Natural killer cell treated with Interleukin-12 subunit alpha and Interleukin-12 subunit beta and Interleukin-15 and Interleukin-18, amount 100 ng/mL, for 72 hours (primary cell): ENCODE data around the gene BPGM. TPM values are rescaled to one million over a fixed set of nuclear protein-coding genes. Genes with fewer than 3 reads are reported as not detected.
A peak's percentile ranks its signal among the peaks of the same experiment; 100 is the strongest.

ENCODE experiments used
- ATAC-seq, 2 donors: fragments of 150-1000 bp; cut with Tn5 transposase in 1 of 2; sonication (Bioruptor Pico), chemical (Tn5 transposase) in 1 of 2; 2 replicates each; pipeline ENCODE4 v1.10.0; 2021
- DNase-seq: peaks from one replicate; pipeline ENCODE4 v3.0.0; 2022; ENCODE audit warnings: low spot score
- H3K27ac Mint-ChIP-seq, 2 donors: 1 replicate in 1 of 2; 2 replicates in 1 of 2; pipeline ENCODE4 v1.8.0; 2022; ENCODE audit warnings: mixed read lengths in 2 of 2, mild to moderate bottlenecking in 1 of 2, moderate library complexity in 1 of 2
- H3K27me3 Mint-ChIP-seq, 2 donors: 1 replicate in 1 of 2; 2 replicates in 1 of 2; pipeline ENCODE4 v1.8.0; 2022; ENCODE audit warnings: mixed read lengths in 2 of 2
- H3K36me3 Mint-ChIP-seq: one replicate; pipeline ENCODE4 v1.8.0; 2022; ENCODE audit warnings: mixed read lengths
- H3K4me1 Mint-ChIP-seq, 2 donors: 1 replicate in 1 of 2; 2 replicates in 1 of 2; pipeline ENCODE4 v1.8.0; 2022; ENCODE audit warnings: low read depth in 2 of 2, mixed read lengths in 2 of 2, mild to moderate bottlenecking in 1 of 2
- H3K4me3 Mint-ChIP-seq: one replicate; pipeline ENCODE4 v1.8.0; 2022; ENCODE audit warnings: mixed read lengths
- H3K9me3 Mint-ChIP-seq: 2 replicates; pipeline ENCODE4 v1.8.0; 2022; ENCODE audit warnings: mixed read lengths
- total RNA-seq, 2 donors: library from RNA; stranded (reverse); gene quantifications; one replicate each; pipeline ENCODE4 v1.2.3, GENCODE V29; 2022

BPGM gene
- total RNA-seq, 2 donors from 2014 or later: 30.2 to 68.1 TPM

- Mint-ChIP-seq H3K27me3 (peaks cover 32 to 62% of the 10 kb centered on the region in 2 donors), H3K36me3 (no peaks in the 10 kb centered on the region), H3K27ac (no peak overlapping the region), H3K4me3 (no peak overlapping the region), H3K4me1 (no peaks in the 10 kb centered on the region), H3K9me3 (no peaks in the 10 kb centered on the region)
- DNase-seq (no peak), ATAC-seq (no peak)
Measured at GRCh38 chr7:134622303-134622995, 24.2 kb upstream of the BPGM start.

- Mint-ChIP-seq H3K9me3 (no peaks in the 10 kb centered on the region), H3K27ac (no peak overlapping the region), H3K27me3 (peaks cover 36 to 70% of the 10 kb centered on the region in 2 donors), H3K4me3 (no peak overlapping the region), H3K4me1 (no peaks in the 10 kb centered on the region), H3K36me3 (no peaks in the 10 kb centered on the region)
- DNase-seq (no peak), ATAC-seq (no peak)
Measured at GRCh38 chr7:134623193-134623592, 23.5 kb upstream of the BPGM start.

GRCh38 chr7:134625550-134625949 is 21.1 kb upstream of the BPGM start:
- Mint-ChIP-seq H3K9me3 (no peaks in the 10 kb centered on the region), H3K27ac (no peak overlapping the region), H3K36me3 (no peaks in the 10 kb centered on the region), H3K27me3 (peaks cover 38 to 73% of the 10 kb centered on the region in 2 donors), H3K4me3 (no peak overlapping the region), H3K4me1 (no peaks in the 10 kb centered on the region)
- no peak for DNase-seq
- no peak for ATAC-seq

- H3K27me3 Mint-ChIP-seq: peaks cover 41 to 79% of the 10 kb centered on the region in 2 donors
- H3K9me3 Mint-ChIP-seq: no peaks in the 10 kb centered on the region
- H3K4me3 Mint-ChIP-seq: no peak overlapping the region
- H3K27ac Mint-ChIP-seq: no peak overlapping the region
- DNase-seq (no peak), ATAC-seq (no peak)
- H3K36me3 Mint-ChIP-seq: no peaks in the 10 kb centered on the region
- H3K4me1 Mint-ChIP-seq: no peaks in the 10 kb centered on the region
Measured at GRCh38 chr7:134627109-134627774, 19.4 kb upstream of the BPGM start.

GRCh38 chr7:134627775-134628153 is 18.9 kb upstream of the BPGM start:
- Mint-ChIP-seq H3K27ac (no peak overlapping the region), H3K9me3 (no peaks in the 10 kb centered on the region), H3K4me3 (no peak overlapping the region), H3K36me3 (no peaks in the 10 kb centered on the region), H3K4me1 (no peaks in the 10 kb centered on the region), H3K27me3 (peaks cover 36 to 74% of the 10 kb centered on the region in 2 donors)
- ATAC-seq: no peak
- no peak for DNase-seq

GRCh38 chr7:134629445-134629844 is 17.2 kb upstream of the BPGM start:
- Mint-ChIP-seq H3K9me3 (no peaks in the 10 kb centered on the region), H3K27me3 (peaks cover 32 to 63% of the 10 kb centered on the region in 2 donors), H3K4me3 (no peak overlapping the region), H3K4me1 (peaks cover 10 to 11% of the 10 kb centered on the region in 2 donors), H3K36me3 (no peaks in the 10 kb centered on the region), H3K27ac (no peak overlapping the region)
- no peak for ATAC-seq
- DNase-seq: no peak

GRCh38 chr7:134630237-134630636 is 16.4 kb upstream of the BPGM start:
- no peak overlapping the region for H3K27ac Mint-ChIP-seq
- no peak overlapping the region for H3K4me3 Mint-ChIP-seq
- H3K4me1 Mint-ChIP-seq: peaks cover 12 to 14% of the 10 kb centered on the region in 2 donors
- H3K9me3 Mint-ChIP-seq: no peaks in the 10 kb centered on the region
- no peak for DNase-seq
- H3K27me3 Mint-ChIP-seq: peaks cover 24 to 55% of the 10 kb centered on the region in 2 donors
- ATAC-seq: no peak
- H3K36me3 Mint-ChIP-seq: no peaks in the 10 kb centered on the region

- no peaks in the 10 kb centered on the region for H3K9me3 Mint-ChIP-seq
- peaks cover 18 to 20% of the 10 kb centered on the region in 2 donors for H3K4me1 Mint-ChIP-seq
- no peak overlapping the region for H3K4me3 Mint-ChIP-seq
- DNase-seq (no peak), ATAC-seq (no peak)
- H3K27me3 Mint-ChIP-seq: peaks cover 24 to 48% of the 10 kb centered on the region in 2 donors
- H3K27ac Mint-ChIP-seq: no peak overlapping the region
- no peaks in the 10 kb centered on the region for H3K36me3 Mint-ChIP-seq
Measured at GRCh38 chr7:134630893-134631292, 15.8 kb upstream of the BPGM start.

- Mint-ChIP-seq H3K9me3 (no peaks in the 10 kb centered on the region), H3K4me1 (peaks cover 28% of the 10 kb centered on the region in 2 donors), H3K4me3 (no peak overlapping the region), H3K27me3 (peaks cover 23 to 42% of the 10 kb centered on the region in 2 donors), H3K27ac (no peak overlapping the region), H3K36me3 (peaks cover 6% of the 10 kb centered on the region)
- DNase-seq: no peak
- ATAC-seq: no peak
Measured at GRCh38 chr7:134632052-134632451, 14.6 kb upstream of the BPGM start.

- Mint-ChIP-seq H3K27me3 (peaks cover 18 to 32% of the 10 kb centered on the region in 2 donors), H3K36me3 (peaks cover 6% of the 10 kb centered on the region), H3K9me3 (no peaks in the 10 kb centered on the region), H3K4me3 (no peak overlapping the region), H3K27ac (no peak overlapping the region), H3K4me1 (peaks cover 32% of the 10 kb centered on the region in 2 donors)
- peak; percentile 66 to 71 for ATAC-seq
- DNase-seq: no peak
Measured at GRCh38 chr7:134632937-134633540, 13.6 kb upstream of the BPGM start.

- peaks cover 47 to 49% of the 10 kb centered on the region in 2 donors for H3K4me1 Mint-ChIP-seq
- H3K9me3 Mint-ChIP-seq: peaks cover 3% of the 10 kb centered on the region
- peak overlapping the region; percentile 75 for H3K4me3 Mint-ChIP-seq
- ATAC-seq (peak; percentile 73 to 78), DNase-seq (no peak)
- H3K36me3 Mint-ChIP-seq: peaks cover 6% of the 10 kb centered on the region
- H3K27ac Mint-ChIP-seq: peak overlapping the region in 1 of 2 donors; percentile 87
- H3K27me3 Mint-ChIP-seq: peaks cover 7 to 11% of the 10 kb centered on the region in 2 donors
Measured at GRCh38 chr7:134636008-134636449, 10.6 kb upstream of the BPGM start.

GRCh38 chr7:134637441-134637840 is 9.2 kb upstream of the BPGM start:
- Mint-ChIP-seq H3K36me3 (peaks cover 11% of the 10 kb centered on the region), H3K4me1 (peaks cover 59 to 63% of the 10 kb centered on the region in 2 donors), H3K27ac (peak overlapping the region in 1 of 2 donors; percentile 56), H3K27me3 (no peaks in the 10 kb centered on the region), H3K9me3 (peaks cover 10% of the 10 kb centered on the region), H3K4me3 (no peak overlapping the region)
- no peak for ATAC-seq
- DNase-seq: no peak

GRCh38 chr7:134637934-134638719 is 8.5 kb upstream of the BPGM start:
- Mint-ChIP-seq H3K4me1 (peaks cover 63 to 65% of the 10 kb centered on the region in 2 donors), H3K36me3 (peaks cover 11% of the 10 kb centered on the region), H3K9me3 (peaks cover 10% of the 10 kb centered on the region), H3K4me3 (no peak overlapping the region), H3K27ac (peak overlapping the region in 1 of 2 donors; percentile 56), H3K27me3 (no peaks in the 10 kb centered on the region)
- DNase-seq (no peak), ATAC-seq (no peak)
